Mucosa of rectum (tissue), 2 donors: ENCODE data around the gene PRDM2.
A peak's percentile ranks its signal among the peaks of the same experiment; 100 is the strongest.

Experiments
- H3K27ac ChIP-seq, 2 donors: one replicate each; pipeline ENCODE4 v1.7.0; 2013; ENCODE audit warnings: inconsistent platforms in 2 of 2, low read depth in 2 of 2, low read length in 2 of 2
- H3K27me3 ChIP-seq, 2 donors: one replicate each; pipeline ENCODE4 v1.7.0; 2013; ENCODE audit warnings: low read length in 2 of 2; ENCODE audit not compliant: control insufficient read depth in 2 of 2, insufficient read depth in 2 of 2
- H3K36me3 ChIP-seq, 2 donors: one replicate each; pipeline ENCODE4 v1.7.0; 2013; ENCODE audit warnings: low read length in 2 of 2; ENCODE audit not compliant: control insufficient read depth in 2 of 2, insufficient read depth in 2 of 2
- H3K4me1 ChIP-seq, 2 donors: one replicate each; pipeline ENCODE4 v1.7.0; 2013; ENCODE audit warnings: low read length in 2 of 2, mild to moderate bottlenecking in 1 of 2; ENCODE audit not compliant: control insufficient read depth in 2 of 2, insufficient read depth in 2 of 2
- H3K4me3 ChIP-seq, 2 donors: one replicate each; pipeline ENCODE4 v1.7.0; 2013; ENCODE audit warnings: low read length in 2 of 2
- H3K9ac ChIP-seq, 2 donors: one replicate each; pipeline ENCODE4 v1.7.0; 2013; ENCODE audit warnings: low read length in 2 of 2, low read depth in 1 of 2, mild to moderate bottlenecking in 1 of 2
- H3K9me3 ChIP-seq, 2 donors: one replicate each; pipeline ENCODE4 v1.7.0; 2013; ENCODE audit warnings: low read length in 2 of 2; ENCODE audit not compliant: control insufficient read depth in 2 of 2
- donor health status: healthy.
- donor health status: Normal muscosa, but diverticular disease.

PRDM2 gene

DNA sequence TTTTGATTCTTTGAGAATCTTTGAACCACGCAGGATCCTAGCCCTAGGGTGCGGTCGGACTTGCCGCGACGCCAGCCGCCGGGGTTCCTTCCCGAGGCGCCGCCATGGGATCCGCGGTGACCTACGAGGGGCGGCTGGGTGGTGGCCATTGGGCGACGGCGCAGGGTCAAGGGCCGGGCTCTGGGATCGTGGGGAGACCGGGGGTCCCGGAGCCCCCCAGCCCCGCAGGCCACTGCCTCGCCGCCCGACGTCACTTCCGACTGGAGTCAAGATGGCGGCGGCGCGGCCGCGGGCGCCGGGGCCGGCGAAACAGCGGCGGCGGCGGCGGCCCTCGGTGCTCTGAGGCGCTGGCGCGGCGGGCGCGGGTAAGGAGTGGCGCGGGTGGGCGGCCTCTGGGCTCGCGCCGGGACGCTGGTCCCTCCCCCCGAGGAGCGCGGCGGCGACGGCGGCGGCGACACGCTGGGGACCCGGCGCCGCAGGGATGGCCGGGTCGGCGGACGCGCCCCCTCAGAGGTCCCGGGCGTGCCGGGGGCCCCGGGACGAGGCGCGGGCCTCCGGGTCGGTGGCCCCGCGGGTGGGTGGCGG lies at the start of gene PRDM2:
Gene PRDM2, plus strand, starts transcription at position 253 of the 585 bp plus-strand sequence. CDS start 15,418 bp downstream, outside the sequence.
- peaks cover 0 to 2% of the 10 kb centered on the region in 2 donors for H3K27me3 ChIP-seq
- peak within 1 kb of the TSS; percentile 79 to 89 for H3K27ac ChIP-seq
- H3K4me1 ChIP-seq, result peaks cover 0 to 5% of the 10 kb centered on the region in 2 donors
- no peaks in the 10 kb centered on the region for H3K36me3 ChIP-seq
- H3K9ac ChIP-seq, result peak within 1 kb of the TSS; percentile 78 to 82
- H3K4me3 ChIP-seq, result peak within 1 kb of the TSS; percentile 73 to 89
- H3K9me3 ChIP-seq, result no peaks in the 10 kb centered on the region

DNA sequence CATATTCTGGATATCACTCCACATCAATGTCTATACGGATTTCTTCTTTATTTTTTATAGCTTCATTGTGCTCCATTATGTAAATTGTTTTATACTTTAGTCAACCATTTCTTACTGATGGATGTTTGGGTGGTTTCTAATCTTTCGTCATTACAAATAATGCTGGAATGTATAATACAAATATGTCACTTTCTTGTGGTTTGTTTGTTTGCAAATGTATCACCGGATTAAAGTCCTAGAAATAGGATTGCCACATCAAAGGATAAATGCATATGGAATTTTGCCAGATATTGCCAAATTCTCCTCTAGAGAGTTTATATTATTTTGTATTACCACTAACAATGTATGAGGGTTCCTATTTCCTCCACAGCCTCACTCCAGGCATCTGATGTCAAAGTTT lies 48.7 kb upstream of the PRDM2 start:
- no peaks in the 10 kb centered on the region for H3K9me3 ChIP-seq
- H3K27ac ChIP-seq, result no peak overlapping the region
- H3K36me3 ChIP-seq, result no peaks in the 10 kb centered on the region
- H3K4me3 ChIP-seq, result no peak overlapping the region
- H3K9ac ChIP-seq, result no peak overlapping the region
- H3K4me1 ChIP-seq, result no peaks in the 10 kb centered on the region
- H3K27me3 ChIP-seq, result no peaks in the 10 kb centered on the region

GRCh38 chr1:13652238-13652637 lies 47.8 kb upstream of the PRDM2 start:
- Histone ChIP-seq H3K27ac (no peak overlapping the region), H3K9me3 (no peaks in the 10 kb centered on the region), H3K9ac (no peak overlapping the region), H3K36me3 (no peaks in the 10 kb centered on the region), H3K4me1 (no peaks in the 10 kb centered on the region), H3K4me3 (no peak overlapping the region), H3K27me3 (no peaks in the 10 kb centered on the region)

- Histone ChIP-seq H3K4me1 (no peaks in the 10 kb centered on the region), H3K36me3 (no peaks in the 10 kb centered on the region), H3K27ac (no peak overlapping the region), H3K4me3 (no peak overlapping the region), H3K27me3 (peaks cover 0 to 5% of the 10 kb centered on the region in 2 donors), H3K9ac (no peak overlapping the region), H3K9me3 (no peaks in the 10 kb centered on the region)
These were observed 38.4 kb upstream of the PRDM2 start for GRCh38 chr1:13661539-13661938.

- Histone ChIP-seq H3K9ac (no peak overlapping the region), H3K4me3 (no peak overlapping the region), H3K27ac (peak overlapping the region in 1 of 2 donors; percentile 15), H3K4me1 (no peaks in the 10 kb centered on the region), H3K36me3 (no peaks in the 10 kb centered on the region), H3K27me3 (peaks cover 0 to 5% of the 10 kb centered on the region in 2 donors), H3K9me3 (no peaks in the 10 kb centered on the region)
These were observed 37.5 kb upstream of the PRDM2 start for GRCh38 chr1:13662493-13662892.

DNA sequence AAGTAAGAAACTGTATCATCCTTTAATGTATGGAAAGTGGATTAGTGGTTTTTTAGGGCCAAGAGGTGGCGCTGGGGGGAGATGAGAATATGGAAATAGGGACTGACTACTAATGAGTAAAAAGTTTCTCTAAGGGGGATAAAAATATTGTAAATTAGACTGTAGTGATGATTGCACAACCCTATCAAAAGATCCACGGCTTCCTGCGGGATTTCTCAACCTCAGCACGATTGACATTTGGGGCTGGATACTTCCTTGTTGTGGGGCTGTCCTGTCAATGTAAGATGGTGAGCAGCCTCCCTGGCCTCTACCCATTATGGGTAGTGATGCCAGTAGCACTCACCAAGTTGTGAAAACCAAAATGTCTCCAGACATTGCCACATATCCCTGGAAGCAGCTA lies 36.0 kb upstream of the PRDM2 start:
- H3K9ac ChIP-seq, result no peak overlapping the region

GRCh38 chr1:13664451-13664850 lies 35.5 kb upstream of the PRDM2 start:
- Histone ChIP-seq H3K27ac (no peak overlapping the region), H3K27me3 (peaks cover 0 to 5% of the 10 kb centered on the region in 2 donors)

More for the DNA sequence above, 36.0 kb upstream of the PRDM2 start:
- no peak overlapping the region for H3K27ac ChIP-seq
- H3K27me3 ChIP-seq, result peaks cover 0 to 5% of the 10 kb centered on the region in 2 donors
- no peaks in the 10 kb centered on the region for H3K9me3 ChIP-seq
- no peaks in the 10 kb centered on the region for H3K36me3 ChIP-seq
- H3K4me1 ChIP-seq, result no peaks in the 10 kb centered on the region
- H3K4me3 ChIP-seq, result no peak overlapping the region

GRCh38 chr1:13666317-13666716 lies 33.7 kb upstream of the PRDM2 start:
- Histone ChIP-seq H3K27ac (no peak overlapping the region), H3K27me3 (peaks cover 0 to 5% of the 10 kb centered on the region in 2 donors)

More at GRCh38 chr1:13664451-13664850, 35.5 kb upstream of the PRDM2 start:
- Histone ChIP-seq H3K9ac (no peak overlapping the region), H3K9me3 (no peaks in the 10 kb centered on the region), H3K4me1 (no peaks in the 10 kb centered on the region), H3K4me3 (no peak overlapping the region), H3K36me3 (no peaks in the 10 kb centered on the region)

DNA sequence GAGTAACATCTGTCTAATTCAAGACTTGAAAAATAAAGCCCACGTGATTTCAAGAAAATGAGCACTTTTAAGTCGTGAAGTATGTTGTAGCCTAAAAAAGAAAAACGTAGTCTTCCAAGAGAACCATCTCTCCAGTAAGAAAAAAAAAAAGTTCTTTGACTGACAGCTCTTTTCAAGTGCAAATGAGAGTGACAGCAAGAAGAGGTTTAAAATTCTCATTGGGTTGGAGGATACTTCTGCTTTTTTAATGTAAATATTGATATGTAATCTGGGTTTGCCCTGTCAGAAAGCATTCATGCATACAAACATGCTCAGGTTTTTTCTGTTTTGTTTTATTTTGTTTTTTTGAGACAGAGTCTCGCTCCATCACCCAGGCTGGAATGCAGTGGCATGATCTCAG lies 32.3 kb upstream of the PRDM2 start:
- Histone ChIP-seq H3K27me3 (peaks cover 0 to 5% of the 10 kb centered on the region in 2 donors), H3K4me1 (no peaks in the 10 kb centered on the region), H3K9ac (no peak overlapping the region), H3K27ac (no peak overlapping the region), H3K9me3 (no peaks in the 10 kb centered on the region), H3K36me3 (no peaks in the 10 kb centered on the region), H3K4me3 (no peak overlapping the region)

More at GRCh38 chr1:13666317-13666716, 33.7 kb upstream of the PRDM2 start:
- Histone ChIP-seq H3K36me3 (no peaks in the 10 kb centered on the region), H3K9ac (no peak overlapping the region), H3K4me1 (no peaks in the 10 kb centered on the region), H3K9me3 (no peaks in the 10 kb centered on the region), H3K4me3 (no peak overlapping the region)

DNA sequence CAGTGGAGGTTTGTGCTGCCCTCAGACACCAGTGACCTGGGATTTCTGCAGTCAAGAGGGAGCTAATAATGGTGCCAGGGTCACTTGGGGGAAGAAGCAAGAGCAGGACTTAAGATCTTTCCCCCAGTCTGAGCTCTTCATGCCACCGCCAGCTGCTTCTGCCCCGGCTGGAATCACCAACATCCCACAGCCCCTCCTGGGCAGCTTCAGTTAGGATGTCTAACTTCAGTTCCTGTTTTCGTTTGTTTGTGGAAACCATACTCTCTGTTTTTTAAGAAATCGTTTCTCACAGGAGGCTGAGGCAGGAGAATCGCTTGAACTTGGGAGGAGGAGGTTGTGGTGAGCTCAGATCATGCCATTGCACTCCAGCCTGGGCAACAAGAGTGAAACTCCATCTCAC lies 25.6 kb upstream of the PRDM2 start:
- Histone ChIP-seq H3K9ac (no peak overlapping the region), H3K4me1 (no peaks in the 10 kb centered on the region), H3K36me3 (no peaks in the 10 kb centered on the region), H3K4me3 (no peak overlapping the region), H3K9me3 (no peaks in the 10 kb centered on the region), H3K27me3 (peaks cover 4 to 5% of the 10 kb centered on the region in 2 donors), H3K27ac (no peak overlapping the region)
